NT2/D1 (cell line): ENCODE measurements around the gene ERMN.
"Not testable (repeated sequence)": the region's sequence is repeated elsewhere in the genome, so short reads cannot be mapped to it uniquely, and the experiment has no call there.

Experiments used
- DNase-seq: peaks from one replicate; pipeline ENCODE4 v3.0.0-alpha.2; 2011; ENCODE audit warnings: low read depth, low spot score
- H3K27me3 ChIP-seq: 2 replicates; pipeline ENCODE4 v1.6.0; 2011; ENCODE audit warnings: mild to moderate bottlenecking; ENCODE audit not compliant: insufficient read length, insufficient read depth
- H3K36me3 ChIP-seq: 2 replicates; pipeline ENCODE4 v1.6.1; 2011; ENCODE audit warnings: mild to moderate bottlenecking, low read length, mixed read lengths; ENCODE audit not compliant: insufficient read depth, insufficient read length
- H3K4me1 ChIP-seq: 2 replicates; pipeline ENCODE4 v1.5.1; 2011; ENCODE audit not compliant: insufficient read depth, insufficient read length
- H3K4me3 ChIP-seq: 2 replicates; pipeline ENCODE4 v1.5.1; 2011; ENCODE audit warnings: low read depth; ENCODE audit not compliant: insufficient read length
- H3K9ac ChIP-seq: 2 replicates; pipeline ENCODE4 v1.6.0; 2011; ENCODE audit warnings: low read depth; ENCODE audit not compliant: insufficient read length
- H3K9me3 ChIP-seq: 2 replicates; pipeline ENCODE4 v1.5.1; 2011; ENCODE audit warnings: mild to moderate bottlenecking, low read length; ENCODE audit not compliant: insufficient read depth
- SUZ12 ChIP-seq: IDR thresholded peaks from 2 replicates; pipeline ENCODE4 v1.6.1; 2011; ENCODE audit not compliant: insufficient read length, insufficient read depth; ENCODE audit errors: extremely low read depth
- YY1 ChIP-seq: IDR thresholded peaks from 2 replicates; pipeline ENCODE4 v1.6.1; 2011; ENCODE audit not compliant: insufficient read length, insufficient read depth
- ZNF274 ChIP-seq: IDR thresholded peaks from 2 replicates; pipeline ENCODE4 v1.6.1; 2011; ENCODE audit warnings: mild to moderate bottlenecking, low read depth, low read length

Gene ERMN

DNA sequence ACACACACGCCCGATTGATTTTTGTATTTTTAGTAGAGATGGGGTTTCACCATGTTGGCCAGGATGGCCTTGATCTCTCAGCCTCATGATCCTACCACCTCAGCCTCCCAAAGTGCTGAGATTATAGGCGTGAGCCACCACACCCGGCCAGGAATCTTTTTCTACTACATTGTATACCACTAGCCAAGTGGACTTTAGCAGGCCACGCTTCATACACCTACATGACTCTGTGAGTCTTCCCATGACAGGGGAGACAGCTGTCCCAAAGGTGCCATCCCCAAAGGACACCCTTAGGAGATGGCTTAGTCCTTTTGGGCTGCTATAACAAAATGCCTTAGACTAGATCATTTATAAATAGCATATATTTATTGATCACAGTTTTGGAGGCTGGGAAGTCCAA is 32.8 kb downstream of the ERMN start:
- H3K9ac ChIP-seq, result no peak overlapping the region
- no peaks in the 10 kb centered on the region for H3K9me3 ChIP-seq
- no peaks in the 10 kb centered on the region for H3K4me1 ChIP-seq
- H3K27me3 ChIP-seq, result no peaks in the 10 kb centered on the region
- H3K36me3 ChIP-seq, result no peaks in the 10 kb centered on the region
- TF ChIP-seq SUZ12, result no peak
- TF ChIP-seq YY1, result no peak
- no peak for TF ChIP-seq ZNF274
- no peak overlapping the region for H3K4me3 ChIP-seq
- no peak for DNase-seq

DNA sequence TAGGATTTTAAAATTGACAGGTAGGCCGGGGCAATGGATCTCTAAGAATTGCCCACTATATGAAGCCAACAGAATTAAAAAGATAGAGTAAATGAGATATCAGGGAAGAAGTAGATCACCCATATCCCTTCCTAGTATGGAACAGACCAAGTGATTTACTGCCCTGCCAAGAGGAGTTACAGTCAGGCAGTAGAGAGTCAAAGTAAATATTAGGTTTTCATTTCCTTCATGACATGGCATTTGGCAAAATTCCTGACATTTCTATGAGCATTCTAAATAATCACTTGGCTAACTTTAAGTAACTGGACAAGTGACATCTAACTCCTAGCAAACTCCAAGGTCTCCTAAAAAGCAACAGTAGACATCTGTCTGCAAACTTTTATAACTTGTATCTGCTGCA is 34.6 kb downstream of the ERMN start:
- no peaks in the 10 kb centered on the region for H3K27me3 ChIP-seq
- no peak overlapping the region for H3K4me3 ChIP-seq
- no peaks in the 10 kb centered on the region for H3K9me3 ChIP-seq
- no peak overlapping the region for H3K9ac ChIP-seq
- no peaks in the 10 kb centered on the region for H3K4me1 ChIP-seq
- H3K36me3 ChIP-seq, result no peaks in the 10 kb centered on the region
- DNase-seq, result no peak
- no peak for TF ChIP-seq ZNF274
- no peak for TF ChIP-seq SUZ12
- TF ChIP-seq YY1, result no peak

DNA sequence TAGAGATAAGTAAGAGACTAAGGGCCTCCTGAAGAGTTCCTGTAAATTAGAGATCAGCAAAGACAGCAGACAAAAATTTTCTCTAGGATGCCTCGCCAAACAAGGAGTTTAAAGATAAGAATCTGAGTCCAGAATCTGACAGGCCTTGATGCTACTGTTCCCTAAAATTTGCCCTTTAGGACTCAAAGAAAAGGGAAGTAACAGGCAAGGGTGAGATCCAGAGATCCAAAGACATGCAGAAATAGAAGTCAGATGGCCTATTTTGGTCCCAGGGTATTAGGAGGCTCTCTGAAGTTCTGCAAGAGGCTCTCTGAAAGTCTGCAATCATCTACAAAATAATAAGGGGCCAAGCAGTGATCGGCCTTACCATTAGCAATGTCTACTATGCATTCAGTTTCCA is 35.1 kb downstream of the ERMN start:
- Histone ChIP-seq H3K27me3 (no peaks in the 10 kb centered on the region), H3K4me1 (no peaks in the 10 kb centered on the region), H3K9me3 (no peaks in the 10 kb centered on the region), H3K36me3 (no peaks in the 10 kb centered on the region), H3K9ac (no peak overlapping the region), H3K4me3 (no peak overlapping the region)
- no peak for TF ChIP-seq SUZ12
- no peak for DNase-seq

DNA sequence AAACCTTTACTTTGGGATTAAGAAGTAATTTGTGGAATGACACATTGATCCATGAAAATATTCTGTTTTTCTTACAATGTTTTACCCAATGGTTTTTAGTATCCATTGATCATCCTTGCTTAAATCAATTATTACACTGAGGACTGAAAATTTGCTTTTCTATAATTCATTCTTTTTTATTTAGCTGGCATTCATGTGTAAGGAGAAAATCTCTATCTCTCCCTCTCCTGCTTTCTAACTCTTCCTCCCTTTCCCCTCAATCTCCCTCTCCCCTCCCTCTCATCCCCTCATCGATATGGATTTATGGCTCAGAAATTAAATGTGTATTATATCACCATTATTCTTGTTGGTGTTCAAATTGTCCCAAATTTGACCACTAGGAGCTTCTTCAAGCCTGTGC is 38.5 kb downstream of the ERMN start:
- no peaks in the 10 kb centered on the region for H3K36me3 ChIP-seq
- H3K9me3 ChIP-seq, result no peaks in the 10 kb centered on the region
- TF ChIP-seq SUZ12 (no peak), ZNF274 (no peak), YY1 (no peak)
- no peak overlapping the region for H3K9ac ChIP-seq
- no peak overlapping the region for H3K4me3 ChIP-seq
- H3K4me1 ChIP-seq, result no peaks in the 10 kb centered on the region
- H3K27me3 ChIP-seq, result no peaks in the 10 kb centered on the region
- DNase-seq, result no peak

DNA sequence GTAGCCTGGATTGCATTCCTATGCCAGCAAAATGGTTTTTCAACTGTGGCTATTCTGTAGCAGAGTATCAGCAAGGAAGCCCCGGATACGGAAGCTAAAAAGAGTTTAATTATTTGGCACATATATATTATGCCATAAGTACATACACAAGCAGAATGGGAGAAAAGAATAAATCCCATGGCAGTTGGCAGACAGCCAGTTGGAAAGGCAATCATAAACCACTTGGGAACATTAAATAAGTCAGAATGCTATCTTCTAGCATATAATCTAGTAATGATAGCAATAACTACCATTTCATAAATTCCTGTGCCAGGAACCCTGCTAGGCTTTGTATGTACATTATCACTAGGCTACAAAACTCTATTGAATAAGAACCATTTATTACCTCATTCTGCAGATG is 42.2 kb downstream of the ERMN start:
- DNase-seq, result no peak
- no peaks in the 10 kb centered on the region for H3K9me3 ChIP-seq
- TF ChIP-seq YY1 (no peak), SUZ12 (no peak), ZNF274 (no peak)
- H3K27me3 ChIP-seq, result no peaks in the 10 kb centered on the region
- H3K4me1 ChIP-seq, result no peaks in the 10 kb centered on the region
- no peak overlapping the region for H3K4me3 ChIP-seq
- H3K36me3 ChIP-seq, result no peaks in the 10 kb centered on the region
- H3K9ac ChIP-seq, result no peak overlapping the region

DNA sequence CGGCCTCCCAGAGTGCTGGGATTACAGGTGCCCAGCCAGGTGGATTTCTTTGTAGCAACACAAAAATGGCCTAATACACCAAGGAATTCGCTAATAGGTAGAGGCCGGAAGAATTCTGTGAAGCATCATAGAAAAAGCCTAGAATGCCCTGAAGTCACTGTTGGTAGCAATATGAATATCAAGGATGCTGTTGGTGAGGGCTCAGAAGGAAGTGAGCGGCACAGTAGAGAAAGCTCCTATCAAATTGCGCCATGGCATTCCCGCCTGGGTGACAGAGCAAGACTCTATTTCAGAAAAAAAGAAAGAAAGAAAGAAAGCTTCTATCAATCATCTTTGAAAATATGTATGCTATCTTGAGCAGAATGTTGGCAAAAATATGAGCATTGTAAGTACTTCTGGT is 44.3 kb downstream of the ERMN start:
- TF ChIP-seq ZNF274, result no peak
- no peak for TF ChIP-seq YY1
- TF ChIP-seq SUZ12, result no peak
- H3K4me1 ChIP-seq, result no peaks in the 10 kb centered on the region
- no peaks in the 10 kb centered on the region for H3K9me3 ChIP-seq
- H3K4me3 ChIP-seq, result no peak overlapping the region
- no peaks in the 10 kb centered on the region for H3K36me3 ChIP-seq
- no peak overlapping the region for H3K9ac ChIP-seq
- DNase-seq, result no peak
- no peaks in the 10 kb centered on the region for H3K27me3 ChIP-seq

DNA sequence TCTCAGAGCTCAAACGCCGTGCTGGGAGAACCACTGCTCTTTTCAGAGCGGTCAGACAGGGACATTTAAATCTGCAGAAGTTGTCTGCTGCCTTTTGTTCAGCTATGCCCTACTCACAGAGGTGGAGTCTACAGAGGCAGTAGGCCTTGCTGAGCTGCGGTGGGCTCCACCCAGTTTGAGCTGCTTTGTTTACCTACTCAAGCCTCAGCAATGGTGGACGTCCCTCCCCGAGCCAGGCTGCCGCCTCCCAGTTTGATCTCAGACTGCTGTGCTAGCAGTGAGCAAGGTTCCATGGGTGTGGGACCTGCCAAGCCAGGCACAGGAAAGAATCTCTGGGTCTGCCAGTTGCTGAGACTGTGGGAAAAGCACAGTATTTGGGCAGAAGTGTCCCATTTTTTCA is 46.3 kb downstream of the ERMN start:
- H3K4me1 ChIP-seq, H3K9me3 ChIP-seq, H3K9ac ChIP-seq, DNase-seq, H3K36me3 ChIP-seq, H3K4me3 ChIP-seq, H3K27me3 ChIP-seq: not testable (repeated sequence)

DNA sequence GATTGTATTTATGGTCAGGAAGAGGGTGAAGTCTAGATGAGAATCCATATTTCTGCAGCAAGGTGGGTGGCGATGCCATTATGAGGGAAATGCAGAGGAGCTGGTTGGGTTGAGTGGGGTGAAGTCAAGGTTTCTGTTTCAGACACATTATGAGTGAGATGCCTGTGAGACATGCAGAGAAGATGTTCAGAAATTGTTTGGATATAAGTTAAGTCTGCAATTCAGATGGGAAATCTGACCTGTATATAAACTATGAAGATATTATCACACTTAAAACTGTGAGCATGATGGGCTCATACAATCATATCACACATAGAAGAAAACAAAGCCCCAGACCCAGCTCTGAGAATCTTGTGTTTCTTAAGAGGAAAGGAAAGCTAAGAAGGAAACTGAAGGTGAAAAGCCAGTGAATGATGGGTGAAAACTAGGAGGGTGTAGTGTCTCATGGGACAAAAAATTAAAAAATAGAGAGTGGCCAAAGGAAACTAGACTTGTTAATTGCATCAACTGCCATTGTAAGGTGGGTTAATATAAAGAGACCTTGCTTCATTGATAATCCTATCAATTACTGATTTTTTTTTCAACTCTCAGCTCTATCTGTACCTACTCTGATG is 53.9 kb downstream of the ERMN start:
- TF ChIP-seq SUZ12, result no peak
- TF ChIP-seq ZNF274, result no peak
- no peak for TF ChIP-seq YY1
- Histone ChIP-seq H3K36me3 (no peaks in the 10 kb centered on the region), H3K4me3 (no peak overlapping the region), H3K9ac (no peak overlapping the region), H3K27me3 (no peaks in the 10 kb centered on the region), H3K9me3 (no peaks in the 10 kb centered on the region), H3K4me1 (no peaks in the 10 kb centered on the region)
- DNase-seq, result no peak
